Stimulated activated CD8-positive, alpha-beta memory T cell treated with anti-CD3 and anti-CD28 coated beads, Interleukin-4, amount 100 ng/mL, for 4 hours (primary cell): ENCODE measurements around the gene ENTPD2.
A peak's percentile ranks its signal among the peaks of the same experiment; 100 is the strongest.

Source experiments
- DNase-seq, 2 donors: peaks; one replicate each; pipeline ENCODE4 v3.0.0-alpha.2; 2020; ENCODE audit warnings: low read depth in 2 of 2, low spot score in 1 of 2

Gene ENTPD2

DNA sequence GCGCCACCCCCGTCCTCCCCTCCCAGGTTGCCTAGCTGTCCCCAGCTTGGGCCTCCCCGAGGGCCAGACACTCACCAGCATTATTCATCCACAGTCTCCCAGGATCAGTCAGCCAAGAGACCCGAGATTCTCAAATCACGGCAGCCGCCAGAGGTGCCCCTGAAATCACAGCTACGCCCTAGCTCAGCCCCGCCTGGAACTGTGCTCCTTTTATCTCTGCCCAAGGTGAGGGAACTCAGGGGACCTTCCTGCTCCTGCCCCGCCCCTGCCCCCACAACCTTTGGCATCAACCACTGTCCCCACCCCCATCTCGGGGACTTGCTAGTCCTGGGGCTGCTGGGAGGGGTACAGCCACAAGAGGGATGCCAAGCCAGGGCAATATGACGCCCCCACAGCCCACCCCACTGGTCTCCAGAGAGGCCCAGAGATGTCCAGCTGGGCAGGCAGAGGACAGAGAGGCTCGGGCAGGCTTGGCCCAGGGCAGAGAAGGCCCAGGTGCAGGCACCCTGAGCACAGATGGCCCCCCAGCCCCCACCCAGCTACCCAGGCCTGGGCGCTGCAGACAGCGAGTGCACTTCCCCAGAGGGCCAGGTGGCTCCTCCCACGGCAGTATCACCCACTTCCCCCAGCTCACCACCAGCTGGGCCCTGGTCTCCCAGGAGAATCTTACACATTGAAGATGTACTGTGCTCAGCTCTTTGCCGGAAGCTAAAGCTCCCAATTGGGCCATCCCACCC lies 21.8 kb downstream of the ENTPD2 start, which contains the start of gene FUT7:
Gene FUT7 (minus strand): TSS at position 185 of the 737 bp plus-strand sequence. CDS start 97 bp downstream, at position 88.
- no peak for DNase-seq

DNA sequence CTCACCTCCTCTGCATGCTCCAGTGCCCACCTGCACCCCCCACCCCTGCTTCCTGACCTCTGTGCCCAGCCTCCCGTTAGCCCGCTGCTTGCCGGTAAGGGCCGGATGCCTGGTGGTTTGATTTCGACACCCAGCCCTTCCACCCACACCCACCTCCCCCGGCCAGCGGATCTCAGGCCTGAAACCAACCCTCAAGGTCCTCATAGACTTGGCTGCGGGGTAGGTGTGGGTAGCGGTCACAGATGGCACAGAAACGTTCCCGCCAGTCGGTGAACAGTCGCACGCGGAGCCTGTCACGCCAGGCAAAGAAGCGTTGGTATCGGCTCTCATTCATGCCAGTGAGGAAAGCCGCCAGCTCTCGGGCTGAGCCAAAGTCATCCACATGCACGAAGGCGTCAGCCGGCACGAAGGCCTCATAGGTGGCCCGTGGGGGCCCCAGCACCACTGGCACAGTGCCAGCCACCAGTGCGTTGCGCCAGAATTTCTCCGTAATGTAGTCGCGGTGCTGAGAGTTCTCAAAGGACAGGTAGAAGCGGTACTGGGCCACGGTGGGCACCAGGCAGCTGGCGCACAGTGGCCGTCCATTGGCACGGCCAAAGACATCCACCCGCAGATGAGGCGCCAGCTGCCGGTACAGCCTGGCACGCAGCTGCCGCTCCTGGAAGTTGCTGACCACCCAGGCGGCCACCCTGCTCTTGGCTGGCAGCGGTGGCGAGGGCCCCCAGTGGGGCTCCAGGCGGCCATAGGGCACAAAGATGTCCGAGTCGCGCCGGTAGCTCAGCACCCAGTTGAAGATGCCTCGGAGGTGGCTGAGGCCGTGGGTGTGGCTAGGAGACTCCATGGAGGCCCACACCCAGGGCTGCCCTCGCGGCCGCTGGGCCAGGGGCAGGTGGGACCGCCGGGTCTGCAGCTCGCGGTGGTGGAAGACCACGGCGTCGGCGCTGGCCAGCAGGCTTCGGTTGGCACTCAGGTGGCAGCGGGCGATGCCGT lies 23.0 kb downstream of the ENTPD2 start:
- DNase-seq: no peak

DNA sequence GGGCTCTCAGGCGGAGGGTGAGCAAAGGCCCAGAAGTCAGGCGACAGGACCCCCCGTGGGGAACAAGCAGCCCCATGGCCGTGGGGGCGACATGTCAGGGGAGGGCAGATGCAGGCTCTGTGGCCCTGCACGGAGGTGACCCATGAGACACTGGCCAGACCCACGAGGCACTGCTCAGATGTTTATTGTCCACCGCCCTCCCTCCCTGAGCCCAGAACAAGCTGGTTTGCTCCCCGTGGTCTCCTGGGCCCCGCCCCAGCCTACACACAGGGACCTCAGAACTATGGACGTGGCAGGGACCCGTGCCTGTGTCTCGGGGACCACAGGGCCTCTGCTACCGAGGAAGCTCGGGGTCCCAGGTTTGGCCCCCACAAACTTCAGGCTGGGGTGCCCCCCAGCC lies 23.9 kb downstream of the ENTPD2 start:
- DNase-seq: no peak

DNA sequence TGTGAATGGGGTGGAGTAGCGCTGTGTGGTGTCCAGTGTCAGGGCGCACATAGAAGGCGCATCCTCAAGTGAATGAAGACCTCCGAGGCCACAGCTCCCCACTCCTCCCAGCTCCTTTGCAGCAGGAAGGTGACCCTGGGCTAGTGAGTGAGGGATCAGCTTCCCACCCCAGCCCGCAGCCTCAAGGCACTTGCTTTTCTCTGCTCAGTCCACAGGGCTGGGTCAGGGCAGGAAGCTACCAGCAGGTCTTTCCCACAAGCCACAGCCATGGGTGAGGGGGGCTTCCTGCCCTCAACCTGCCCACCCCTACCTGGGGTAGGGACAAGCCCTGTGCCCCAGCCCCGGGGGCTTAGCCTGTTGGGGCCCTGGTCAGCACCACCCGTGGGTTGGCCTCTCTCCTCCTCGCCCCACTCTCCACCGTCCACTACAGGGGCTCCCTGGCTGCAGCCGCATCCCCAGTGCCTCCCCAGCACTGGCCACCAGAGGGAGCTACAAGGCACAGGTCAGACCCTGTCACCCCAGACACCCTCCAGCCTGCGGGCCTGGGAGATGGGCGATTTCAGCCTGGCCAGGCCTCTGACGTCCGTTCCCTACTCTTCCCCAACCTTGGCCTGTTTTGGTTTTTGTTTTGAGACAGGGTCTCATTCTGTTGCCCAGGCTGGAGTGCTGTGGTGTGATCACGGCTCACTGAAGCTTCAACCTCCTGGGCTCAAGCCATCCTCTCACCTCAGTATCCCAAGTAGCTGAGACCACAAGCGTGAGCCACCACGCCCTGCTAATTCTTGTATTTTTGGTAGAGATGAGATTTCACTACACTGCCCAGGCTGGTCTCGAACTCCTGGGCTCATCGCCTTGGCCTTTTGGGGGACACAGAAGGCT lies 24.6 kb downstream of the ENTPD2 start:
- peak; percentile 40 to 52 for DNase-seq

DNA sequence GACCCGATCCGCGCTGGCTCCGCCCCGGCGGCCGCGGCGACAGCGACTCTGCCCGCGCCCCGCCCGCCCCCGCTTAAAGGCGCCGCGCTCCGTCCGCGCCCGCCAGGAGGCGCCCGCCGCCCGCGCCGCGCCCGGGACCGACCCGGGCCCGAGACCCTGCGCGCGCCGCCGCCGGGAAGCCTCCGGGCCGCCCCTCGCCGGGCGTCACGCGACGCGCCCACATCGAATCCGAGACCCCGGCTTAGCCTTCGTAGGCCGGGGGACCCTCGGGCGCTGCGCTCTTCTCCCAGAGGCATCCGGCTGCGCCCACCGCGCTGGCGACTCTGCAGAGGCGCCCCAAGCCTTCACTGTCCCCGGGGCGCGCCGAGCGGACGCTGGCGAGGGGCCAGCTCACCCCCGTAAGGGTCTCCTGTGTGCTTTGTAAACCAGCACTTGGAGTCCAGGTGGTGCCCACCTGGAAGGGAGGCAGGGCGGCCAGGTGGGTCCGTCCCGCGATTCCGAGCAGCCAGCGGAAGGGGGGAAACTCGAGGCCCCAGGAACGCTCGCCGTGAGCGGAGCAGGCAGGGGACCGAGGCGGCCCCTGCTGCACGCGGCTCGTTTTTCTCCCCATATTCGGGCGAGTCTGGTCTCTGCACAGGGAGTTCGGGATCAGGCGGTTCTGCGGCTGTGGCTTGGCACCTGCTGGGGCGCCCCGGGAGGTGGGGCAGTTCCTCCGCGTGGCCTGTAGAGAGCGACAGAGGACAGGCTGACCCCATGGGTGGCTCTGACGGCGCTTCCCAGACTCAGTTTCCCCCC lies 25.4 kb downstream of the ENTPD2 start:
- DNase-seq: no peak

DNA sequence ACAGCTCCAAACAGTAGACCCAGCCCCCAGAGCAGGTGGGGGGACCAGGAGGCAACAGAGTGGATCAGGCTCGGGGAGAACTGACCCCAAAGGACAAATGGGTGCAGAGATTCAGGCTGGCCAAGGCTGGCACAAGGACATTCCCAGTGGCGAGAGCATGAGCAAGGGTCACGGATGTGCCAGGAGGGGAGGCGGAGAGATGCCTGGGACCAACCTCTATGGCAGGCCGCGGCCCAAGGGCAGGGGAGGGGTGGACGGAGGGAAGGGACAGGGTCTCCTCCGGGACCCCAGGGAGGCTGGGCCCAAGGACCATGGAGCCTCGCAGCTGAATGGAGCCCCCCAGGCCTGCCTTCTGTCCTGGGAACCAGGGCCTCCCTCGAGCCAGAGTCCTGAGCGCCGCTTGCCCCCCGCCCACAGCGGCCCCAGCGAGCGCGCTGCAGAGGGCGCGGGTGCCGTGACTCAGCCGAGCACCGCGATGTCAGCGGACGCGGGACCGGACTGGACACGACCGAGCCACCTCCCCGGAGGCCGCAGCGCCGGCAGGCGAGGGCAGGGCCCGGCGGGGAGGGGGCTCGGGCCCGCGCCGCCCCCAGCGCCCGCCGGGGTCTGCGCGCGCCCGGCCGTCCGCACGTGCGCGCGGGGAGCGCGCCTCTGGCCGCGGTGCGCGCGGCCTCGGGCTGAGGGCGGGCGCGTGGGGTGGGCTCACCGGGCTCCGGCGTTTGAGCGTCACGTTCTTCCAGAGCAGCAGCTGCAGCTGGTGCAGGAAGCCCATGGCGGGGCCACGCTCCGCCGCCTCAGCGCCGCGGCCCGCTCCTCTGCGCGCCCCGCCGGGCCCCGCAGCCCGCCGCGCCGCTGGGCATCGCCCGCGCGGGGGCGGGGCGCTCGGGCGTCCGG lies 26.2 kb downstream of the ENTPD2 start, which contains the start of gene ABCA2:
Gene ABCA2 (minus strand): TSS at position 869 of the 894 bp plus-strand sequence. CDS start 97 bp downstream, at position 772.
- DNase-seq: no peak

DNA sequence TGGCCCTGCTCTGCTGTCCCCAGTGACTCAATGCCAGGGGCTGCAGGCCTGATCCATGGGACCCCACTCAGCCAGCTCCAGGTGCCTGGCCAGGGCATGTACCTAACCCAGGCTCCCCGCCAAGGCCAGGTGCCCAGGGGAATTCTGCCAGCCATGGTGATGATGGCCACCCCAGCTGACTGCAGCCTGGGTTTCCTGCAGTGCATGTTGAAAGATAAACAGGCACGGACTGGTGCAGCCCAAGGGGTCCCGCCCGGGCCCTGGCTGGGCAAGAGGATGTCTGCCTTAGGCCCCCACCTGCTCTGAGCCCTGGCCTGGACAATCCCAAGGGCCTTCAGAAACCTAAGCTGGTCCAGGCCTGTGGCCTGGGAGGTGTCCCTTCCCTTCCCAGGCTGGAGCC lies 27.0 kb downstream of the ENTPD2 start:
- no peak for DNase-seq

DNA sequence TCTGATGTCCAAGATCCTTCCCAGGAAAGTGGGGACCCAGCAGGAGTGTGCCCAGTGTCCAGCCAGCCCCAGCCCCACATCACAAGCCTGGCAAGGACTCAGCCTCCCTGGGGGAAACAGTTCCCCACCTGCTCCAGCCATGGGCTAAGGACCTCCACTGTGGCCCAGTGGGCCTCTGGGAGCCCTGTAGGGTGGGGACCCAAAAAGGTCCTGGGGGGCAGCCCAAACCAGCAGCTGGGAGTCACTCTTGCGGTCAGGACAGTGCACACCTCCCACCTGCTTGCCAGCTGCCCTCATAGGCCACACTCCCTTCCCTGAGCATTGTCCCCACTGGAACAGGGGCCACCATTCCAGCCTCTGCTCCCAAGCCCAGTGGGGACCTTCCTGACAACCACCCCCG lies 27.5 kb downstream of the ENTPD2 start:
- DNase-seq: no peak

DNA sequence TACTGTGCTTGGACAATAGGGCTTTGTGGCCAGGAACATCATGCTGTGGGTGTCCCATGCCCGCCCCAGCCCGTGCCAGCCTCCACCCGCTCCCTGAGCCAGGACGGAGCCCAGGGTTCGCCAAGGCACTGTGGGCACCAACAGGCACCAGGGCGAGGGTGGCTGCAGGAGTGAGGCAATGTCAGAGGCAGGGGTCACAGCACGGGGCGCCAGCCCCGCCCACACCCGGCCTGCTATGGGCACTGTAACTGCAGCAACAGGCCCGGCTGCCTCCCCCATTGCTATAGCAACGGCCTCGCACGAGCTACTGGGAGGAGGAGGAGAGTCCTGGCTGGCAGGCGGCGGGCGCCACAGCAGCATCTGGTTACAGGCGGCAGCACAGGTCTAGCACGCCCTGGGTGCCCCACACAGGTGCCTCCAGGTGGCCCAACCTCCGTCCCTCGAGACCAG lies 28.3 kb downstream of the ENTPD2 start:
- DNase-seq: no peak

DNA sequence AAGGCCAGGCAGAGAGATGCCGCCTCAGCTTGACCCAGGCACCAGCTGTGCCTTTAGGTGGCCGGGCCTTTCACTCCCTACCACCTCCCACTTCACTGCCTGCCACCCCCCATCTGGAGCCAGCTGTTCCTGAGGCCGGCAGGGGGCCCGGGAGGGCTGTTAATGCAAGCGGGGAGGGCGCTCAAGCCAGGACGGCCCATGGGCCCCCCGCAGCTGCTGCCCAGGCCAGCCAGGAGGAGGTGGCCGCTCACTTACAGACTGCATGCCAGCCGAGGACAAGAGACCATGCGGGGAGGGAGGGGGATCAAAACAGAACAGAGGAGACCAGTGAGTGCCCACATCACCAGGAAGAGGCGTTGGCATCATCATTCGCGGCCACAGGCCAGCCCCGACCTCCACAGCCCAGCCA lies 30.3 kb downstream of the ENTPD2 start:
- no peak for DNase-seq

DNA sequence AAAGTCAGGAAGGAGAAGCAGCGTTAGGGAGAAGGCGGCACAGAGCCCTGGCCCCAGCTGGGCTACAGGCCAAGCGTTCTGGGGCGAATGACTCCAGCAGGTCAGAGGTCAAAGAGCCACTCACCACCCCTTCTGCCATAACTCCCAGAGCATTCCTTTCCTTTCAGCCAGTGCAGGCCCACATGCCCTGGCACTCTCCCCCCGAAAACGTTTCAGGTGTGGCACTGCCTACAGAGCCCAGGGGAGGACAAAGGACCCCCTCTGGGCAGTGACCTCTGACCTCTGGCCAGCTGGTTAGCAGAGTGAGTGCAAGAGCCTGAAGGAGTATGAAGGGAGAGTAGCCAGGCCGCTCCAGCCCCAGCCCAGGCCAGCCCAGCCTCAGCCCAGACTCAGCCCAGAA lies 30.7 kb downstream of the ENTPD2 start:
- no peak for DNase-seq

DNA sequence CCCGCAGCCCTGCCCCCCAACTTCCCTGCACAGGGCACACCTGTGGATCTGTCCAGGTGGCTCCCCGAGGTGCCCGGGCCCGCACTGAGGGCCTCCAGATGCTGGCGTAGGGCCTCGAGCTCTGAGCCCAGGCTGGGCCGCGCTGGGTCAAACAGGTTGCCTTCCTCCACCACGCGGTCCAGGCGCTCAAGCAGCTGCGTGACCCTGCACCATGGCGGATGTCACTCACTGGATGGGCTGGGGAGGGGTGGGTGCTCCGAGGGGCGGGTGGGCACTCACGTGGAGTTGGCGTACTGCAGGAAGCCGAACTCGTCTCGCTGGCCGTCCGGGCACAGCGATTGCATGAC lies 31.2 kb downstream of the ENTPD2 start:
- no peak for DNase-seq

DNA sequence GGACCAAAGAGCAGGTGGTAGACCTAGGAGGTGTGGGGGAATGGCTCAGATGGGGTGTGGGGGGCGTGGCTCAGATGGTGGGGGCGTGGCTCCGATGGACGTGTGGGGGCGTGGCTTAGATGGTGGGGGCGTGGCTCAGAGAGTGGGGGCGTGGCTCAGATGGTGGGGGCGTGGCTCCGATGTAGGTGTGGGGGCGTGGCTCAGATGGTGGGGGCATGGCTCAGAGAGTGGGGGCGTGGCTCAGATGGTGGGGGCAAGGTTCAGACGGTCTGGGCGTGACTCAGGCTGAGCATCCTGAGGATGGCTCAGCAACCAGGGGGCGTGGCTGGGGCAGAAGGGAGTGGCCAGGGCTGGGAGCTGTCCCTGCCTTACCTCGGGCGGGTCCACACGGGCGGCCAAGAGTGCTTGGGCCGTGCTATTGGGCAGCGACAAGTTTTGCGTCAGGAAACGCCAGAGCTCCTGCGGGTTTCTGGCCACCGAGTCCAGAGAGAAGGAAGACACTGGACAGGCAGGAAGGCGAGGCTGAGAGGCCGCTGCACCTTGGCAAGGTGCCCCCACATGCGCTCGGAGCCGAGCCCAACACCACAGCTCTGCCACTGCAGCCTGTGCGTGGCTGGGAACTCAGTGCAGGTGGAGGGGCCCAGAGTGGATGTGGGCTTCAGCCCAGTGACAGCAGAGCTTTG lies 31.7 kb downstream of the ENTPD2 start:
- DNase-seq: peak in 1 of 2 donors; percentile 43

DNA sequence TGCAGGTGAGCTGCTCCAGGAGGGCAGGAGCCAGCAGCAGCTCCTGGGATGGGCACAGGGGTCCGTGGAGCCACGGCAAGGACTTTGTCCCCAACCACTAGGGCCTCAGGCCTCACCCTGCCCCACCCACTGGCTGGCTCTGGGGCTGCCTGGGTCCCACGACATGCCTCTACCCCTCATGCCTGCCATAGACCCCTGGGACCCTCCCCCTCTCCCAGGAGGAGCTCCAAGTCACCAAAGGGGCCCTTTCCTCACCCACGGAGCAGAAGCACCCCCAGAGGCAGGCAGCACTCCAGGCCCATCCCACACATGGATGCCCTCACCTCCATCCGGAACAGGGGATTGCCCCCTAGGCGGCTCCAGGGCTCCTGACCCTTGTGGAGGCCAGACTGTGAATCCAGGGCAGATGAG lies 32.3 kb downstream of the ENTPD2 start:
- no peak for DNase-seq

DNA sequence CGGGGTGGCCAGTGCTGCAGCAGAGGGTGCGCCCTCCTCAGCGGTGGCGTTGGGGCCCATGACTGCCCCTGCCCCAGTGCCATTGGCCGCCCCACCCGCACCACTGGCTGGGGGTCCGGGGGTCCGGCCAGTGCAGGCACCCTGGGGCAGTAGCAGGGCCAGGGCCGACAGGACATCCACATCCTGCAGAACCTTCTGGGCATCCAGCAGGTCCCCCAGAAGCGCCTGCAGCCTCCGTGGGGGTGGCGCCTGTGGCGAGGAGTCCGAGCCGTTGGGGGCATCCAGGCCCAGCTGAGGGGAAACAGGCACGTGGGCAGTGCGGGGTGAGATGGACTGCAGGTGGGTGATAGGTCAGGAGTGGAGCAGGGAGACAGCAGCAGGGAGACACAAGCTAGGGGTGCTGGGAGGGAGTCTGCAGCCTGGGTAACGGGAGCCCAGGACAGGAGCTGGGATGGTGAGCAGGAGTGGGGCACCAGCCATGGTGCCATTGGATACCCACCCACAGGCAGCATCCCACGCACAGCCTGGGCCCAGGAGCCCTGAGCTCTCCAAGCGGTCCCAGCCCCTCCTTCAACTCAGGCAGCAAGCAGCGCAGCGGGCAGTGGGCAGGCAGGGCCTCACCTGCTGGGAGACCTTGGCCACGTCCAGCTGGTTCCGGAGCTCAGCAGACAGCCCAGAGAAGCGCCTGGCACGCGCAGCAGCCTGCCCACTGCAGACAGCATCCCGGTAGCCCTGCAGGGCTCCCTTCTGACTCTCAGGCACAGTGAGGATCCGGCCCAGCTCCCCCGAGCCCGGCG lies 32.9 kb downstream of the ENTPD2 start:
- DNase-seq: no peak

DNA sequence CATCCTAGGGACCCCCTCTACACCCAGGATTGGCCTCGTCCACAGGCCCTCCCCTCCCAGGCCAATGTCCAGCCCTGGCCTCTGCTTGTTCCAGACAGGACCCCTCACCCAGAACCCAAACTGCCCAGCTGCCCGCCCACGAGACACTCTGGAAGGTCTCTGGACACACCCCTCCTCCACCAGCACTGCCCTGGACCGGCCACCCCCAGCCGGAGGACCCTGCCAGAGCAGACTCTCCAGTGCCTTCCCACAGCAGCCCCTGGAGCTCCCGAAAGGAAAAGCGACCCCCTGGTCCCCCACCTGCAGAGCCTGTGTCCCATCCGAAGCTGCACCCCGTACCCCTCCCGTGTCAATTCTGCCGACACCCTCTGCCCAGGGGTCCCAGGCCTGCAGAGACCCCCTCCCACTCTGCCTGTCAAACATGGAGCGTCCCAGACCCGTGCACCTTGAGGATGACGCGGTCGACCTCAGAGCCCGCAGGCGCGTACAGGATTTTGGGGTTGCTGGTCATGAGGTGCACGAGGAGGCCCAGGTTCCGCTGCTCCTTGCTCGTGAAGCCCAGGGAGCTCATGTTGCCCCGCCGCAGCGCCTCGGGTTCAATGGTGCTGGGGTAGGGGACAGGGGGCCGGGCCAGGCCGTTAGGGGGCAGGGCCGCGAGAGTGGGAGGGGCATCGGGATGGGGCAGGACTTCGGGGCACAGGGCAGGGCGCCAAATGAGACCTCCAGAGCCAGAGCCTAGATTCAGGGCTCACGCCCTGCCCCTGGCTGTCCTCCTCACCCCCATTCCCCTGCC lies 33.8 kb downstream of the ENTPD2 start:
- no peak for DNase-seq
